ENCODE results near the gene SLC25A25.
"Not testable (repeated sequence)": the region's sequence is repeated elsewhere in the genome, so short reads cannot be mapped to it uniquely, and the experiment has no call there.

SLC25A25 gene

GRCh38 chr9:128121466-128121810 lies 53.4 kb downstream of the SLC25A25 start:
- FAIRE-seq (no peak), DNase-seq (ENCODE audit: extremely low spot score, insufficient read length, low read depth) (no peak)

- DNase-seq (ENCODE audit: extremely low spot score, insufficient read length, low read depth), result no peak
- no peak for FAIRE-seq
Measured at GRCh38 chr9:128121924-128122808, 54.1 kb downstream of the SLC25A25 start.

GRCh38 chr9:128122809-128123175 lies 54.8 kb downstream of the SLC25A25 start:
- no peak for DNase-seq (ENCODE audit: extremely low spot score, insufficient read length, low read depth)
- no peak for FAIRE-seq

GRCh38 chr9:128123451-128124080 lies 55.5 kb downstream of the SLC25A25 start:
- no peak for DNase-seq (ENCODE audit: extremely low spot score, insufficient read length, low read depth)
- no peak for FAIRE-seq

GRCh38 chr9:128124451-128124850 lies 56.4 kb downstream of the SLC25A25 start:
- no peak for DNase-seq (ENCODE audit: extremely low spot score, insufficient read length, low read depth)
- FAIRE-seq, result no peak

- peak; percentile 49 for FAIRE-seq
- no peak for DNase-seq (ENCODE audit: extremely low spot score, insufficient read length, low read depth)
Measured at GRCh38 chr9:128124873-128125579, 57.0 kb downstream of the SLC25A25 start.

GRCh38 chr9:128125580-128126354 lies 57.7 kb downstream of the SLC25A25 start:
- no peak for DNase-seq (ENCODE audit: extremely low spot score, insufficient read length, low read depth)
- FAIRE-seq, result no peak

GRCh38 chr9:128127568-128127989 lies 59.5 kb downstream of the SLC25A25 start, which contains the start of gene PTGES2:
Gene PTGES2, minus strand, starts transcription at chr9:128127729. Its CDS starts 12 bp downstream, at chr9:128127717.
- FAIRE-seq, result peak; percentile 21
- DNase-seq (ENCODE audit: extremely low spot score, insufficient read length, low read depth), result peak; percentile 56

GRCh38 chr9:128127990-128128835 lies 60.2 kb downstream of the SLC25A25 start:
- FAIRE-seq (peak; percentile 79), DNase-seq (ENCODE audit: extremely low spot score, insufficient read length, low read depth) (peak; percentile 63)

- DNase-seq (ENCODE audit: extremely low spot score, insufficient read length, low read depth) (no peak), FAIRE-seq (no peak)
Measured at GRCh38 chr9:128128836-128129590, 61.0 kb downstream of the SLC25A25 start.

- not testable (repeated sequence) for DNase-seq (ENCODE audit: extremely low spot score, insufficient read length, low read depth); FAIRE-seq
Measured at GRCh38 chr9:128129976-128130590, 62.1 kb downstream of the SLC25A25 start.

- not testable (repeated sequence) for DNase-seq (ENCODE audit: extremely low spot score, insufficient read length, low read depth); FAIRE-seq
Measured at GRCh38 chr9:128130651-128131050, 62.6 kb downstream of the SLC25A25 start.

- not testable (repeated sequence) for FAIRE-seq; DNase-seq (ENCODE audit: extremely low spot score, insufficient read length, low read depth)
Measured at GRCh38 chr9:128131346-128131745, 63.3 kb downstream of the SLC25A25 start.

- DNase-seq (ENCODE audit: extremely low spot score, insufficient read length, low read depth); FAIRE-seq: not testable (repeated sequence)
Measured at GRCh38 chr9:128132139-128132538, 64.1 kb downstream of the SLC25A25 start.

GRCh38 chr9:128135561-128135960 lies 67.5 kb downstream of the SLC25A25 start:
- FAIRE-seq, result not testable (repeated sequence)

GRCh38 chr9:128136816-128137793 lies 69.1 kb downstream of the SLC25A25 start:
- DNase-seq (ENCODE audit: extremely low spot score, insufficient read length, low read depth), result no peak
- no peak for FAIRE-seq

More at GRCh38 chr9:128135561-128135960, 67.5 kb downstream of the SLC25A25 start:
- DNase-seq (ENCODE audit: extremely low spot score, insufficient read length, low read depth), result not testable (repeated sequence)

- DNase-seq (ENCODE audit: extremely low spot score, insufficient read length, low read depth) (no peak), FAIRE-seq (no peak)
Measured at GRCh38 chr9:128138001-128138400, 70.0 kb downstream of the SLC25A25 start.
